Measurements from ENCODE around the gene LRP10.
"Not testable (repeated sequence)": the region's sequence is repeated elsewhere in the genome, so short reads cannot be mapped to it uniquely, and the experiment has no call there.

The LRP10 gene

GRCh38 chr14:22908601-22909000 lies 37.1 kb downstream of the LRP10 start:
- Histone ChIP-seq H3K23ac (ENCODE audit: low read length) (no peak overlapping the region), H2AFZ (ENCODE audit: insufficient read depth, low read length, poor library complexity) (no peak overlapping the region), H2BK120ac (ENCODE audit: insufficient read depth, low read length, poor library complexity) (no peak overlapping the region), H3K18ac (ENCODE audit: low read length) (no peak overlapping the region), H3K79me1 (ENCODE audit: low read length) (no peaks in the 10 kb centered on the region), H2AK5ac (ENCODE audit: low read length) (no peak overlapping the region), H3K4me2 (ENCODE audit: low read length) (no peak overlapping the region), H3K4ac (ENCODE audit: low read depth, low read length) (no peak overlapping the region), H4K91ac (ENCODE audit: low read depth, low read length) (no peak overlapping the region), H3K4me1 (ENCODE audit: control insufficient read depth in 1 of 2, insufficient read depth in 2 of 2, low read length in 2 of 2) (no peaks in the 10 kb centered on the region), H3K27me3 (ENCODE audit: insufficient read depth, low read length) (no peaks in the 10 kb centered on the region), H3K4me3 (ENCODE audit: low read depth, low read length) (peak overlapping the region; percentile 45), H3K27ac (ENCODE audit: low read depth, low read length) (no peak overlapping the region), H3K14ac (ENCODE audit: low read length) (no peak overlapping the region), H2BK5ac (ENCODE audit: low read depth, low read length, poor library complexity) (no peak overlapping the region), H4K12ac (ENCODE audit: low read depth, low read length) (no peak overlapping the region), H3K36me3 (ENCODE audit: control insufficient read depth in 1 of 2, insufficient read depth in 2 of 2, low read length in 2 of 2) (peaks cover 41 to 52% of the 10 kb centered on the region in 2 experiments), H4K8ac (ENCODE audit: low read depth, low read length) (no peak overlapping the region), H3K9ac (ENCODE audit: low read length) (no peak overlapping the region), H2BK12ac (ENCODE audit: low read length) (no peak overlapping the region), H3K79me2 (ENCODE audit: control insufficient read depth, insufficient read depth, low read length, poor library complexity) (no peaks in the 10 kb centered on the region), H3K9me3 (ENCODE audit: insufficient read depth, low read depth, low read length) (peaks cover 2% of the 10 kb centered on the region)
- WGBS (ENCODE audit: extremely low coverage, insufficient coverage, insufficient read length) = no CpG with 5 or more reads among the region's 8 CpGs
- no peak for DNase-seq

- H3K14ac ChIP-seq (ENCODE audit: low read length) = no peak overlapping the region
- no peaks in the 10 kb centered on the region for H3K79me2 ChIP-seq (ENCODE audit: control insufficient read depth, insufficient read depth, low read length, poor library complexity)
- H4K12ac ChIP-seq (ENCODE audit: low read depth, low read length) = no peak overlapping the region
- H3K4me1 ChIP-seq (ENCODE audit: control insufficient read depth in 1 of 2, insufficient read depth in 2 of 2, low read length in 2 of 2) = no peaks in the 10 kb centered on the region
- WGBS (ENCODE audit: extremely low coverage, insufficient coverage, insufficient read length) = no CpG with 5 or more reads among the region's 5 CpGs
- peaks cover 2% of the 10 kb centered on the region for H3K9me3 ChIP-seq (ENCODE audit: insufficient read depth, low read depth, low read length)
- no peak overlapping the region for H3K27ac ChIP-seq (ENCODE audit: low read depth, low read length)
- no peaks in the 10 kb centered on the region for H3K27me3 ChIP-seq (ENCODE audit: insufficient read depth, low read length)
- DNase-seq = no peak
- H2BK5ac ChIP-seq (ENCODE audit: low read depth, low read length, poor library complexity) = no peak overlapping the region
- H4K91ac ChIP-seq (ENCODE audit: low read depth, low read length) = no peak overlapping the region
- no peak overlapping the region for H3K18ac ChIP-seq (ENCODE audit: low read length)
- H3K9ac ChIP-seq (ENCODE audit: low read length) = no peak overlapping the region
- H3K23ac ChIP-seq (ENCODE audit: low read length) = no peak overlapping the region
- no peak overlapping the region for H2BK12ac ChIP-seq (ENCODE audit: low read length)
- no peak overlapping the region for H2BK120ac ChIP-seq (ENCODE audit: insufficient read depth, low read length, poor library complexity)
- H3K4me2 ChIP-seq (ENCODE audit: low read length) = no peak overlapping the region
- H3K4me3 ChIP-seq (ENCODE audit: low read depth, low read length) = no peak overlapping the region
- H3K79me1 ChIP-seq (ENCODE audit: low read length) = no peaks in the 10 kb centered on the region
- H3K4ac ChIP-seq (ENCODE audit: low read depth, low read length) = no peak overlapping the region
- H2AFZ ChIP-seq (ENCODE audit: insufficient read depth, low read length, poor library complexity) = no peak overlapping the region
- H4K8ac ChIP-seq (ENCODE audit: low read depth, low read length) = no peak overlapping the region
- peaks cover 29 to 33% of the 10 kb centered on the region in 2 experiments for H3K36me3 ChIP-seq (ENCODE audit: control insufficient read depth in 1 of 2, insufficient read depth in 2 of 2, low read length in 2 of 2)
- H2AK5ac ChIP-seq (ENCODE audit: low read length) = no peak overlapping the region
Observed at GRCh38 chr14:22910916-22911315, 39.4 kb downstream of the LRP10 start.

GRCh38 chr14:22914836-22915235 lies 43.3 kb downstream of the LRP10 start:
- H3K23ac ChIP-seq (ENCODE audit: low read length); H3K9ac ChIP-seq (ENCODE audit: low read length); H3K4me2 ChIP-seq (ENCODE audit: low read length); H2BK12ac ChIP-seq (ENCODE audit: low read length); H3K27me3 ChIP-seq (ENCODE audit: insufficient read depth, low read length); H4K12ac ChIP-seq (ENCODE audit: low read depth, low read length); H3K27ac ChIP-seq (ENCODE audit: low read depth, low read length); H3K4me1 ChIP-seq (ENCODE audit: control insufficient read depth in 1 of 2, insufficient read depth in 2 of 2, low read length in 2 of 2); H3K4ac ChIP-seq (ENCODE audit: low read depth, low read length); H4K8ac ChIP-seq (ENCODE audit: low read depth, low read length); H3K79me2 ChIP-seq (ENCODE audit: control insufficient read depth, insufficient read depth, low read length, poor library complexity); H2BK120ac ChIP-seq (ENCODE audit: insufficient read depth, low read length, poor library complexity); H3K14ac ChIP-seq (ENCODE audit: low read length); H4K91ac ChIP-seq (ENCODE audit: low read depth, low read length); H2AFZ ChIP-seq (ENCODE audit: insufficient read depth, low read length, poor library complexity); H3K4me3 ChIP-seq (ENCODE audit: low read depth, low read length); H3K36me3 ChIP-seq (ENCODE audit: control insufficient read depth in 1 of 2, insufficient read depth in 2 of 2, low read length in 2 of 2); H2BK5ac ChIP-seq (ENCODE audit: low read depth, low read length, poor library complexity); H3K9me3 ChIP-seq (ENCODE audit: insufficient read depth, low read depth, low read length); H3K18ac ChIP-seq (ENCODE audit: low read length); H2AK5ac ChIP-seq (ENCODE audit: low read length); DNase-seq; H3K79me1 ChIP-seq (ENCODE audit: low read length): not testable (repeated sequence)
- WGBS (ENCODE audit: extremely low coverage, insufficient coverage, insufficient read length) = no CpG with 5 or more reads among the region's 4 CpGs

GRCh38 chr14:22915886-22916521 lies 44.5 kb downstream of the LRP10 start:
- H3K27me3 ChIP-seq (ENCODE audit: insufficient read depth, low read length) = no peaks in the 10 kb centered on the region
- H4K91ac ChIP-seq (ENCODE audit: low read depth, low read length) = no peak overlapping the region
- peaks cover 4% of the 10 kb centered on the region for H3K79me2 ChIP-seq (ENCODE audit: control insufficient read depth, insufficient read depth, low read length, poor library complexity)

More at GRCh38 chr14:22915886-22916521, 44.5 kb downstream of the LRP10 start:
- no peak overlapping the region for H2BK120ac ChIP-seq (ENCODE audit: insufficient read depth, low read length, poor library complexity)
- no peak overlapping the region for H2BK5ac ChIP-seq (ENCODE audit: low read depth, low read length, poor library complexity)
- H3K9me3 ChIP-seq (ENCODE audit: insufficient read depth, low read depth, low read length) = no peaks in the 10 kb centered on the region
- no peak overlapping the region for H3K14ac ChIP-seq (ENCODE audit: low read length)
- H4K12ac ChIP-seq (ENCODE audit: low read depth, low read length) = no peak overlapping the region
- H2AK5ac ChIP-seq (ENCODE audit: low read length) = no peak overlapping the region
- H3K4ac ChIP-seq (ENCODE audit: low read depth, low read length) = peak overlapping the region; percentile 21
- H3K4me3 ChIP-seq (ENCODE audit: low read depth, low read length) = no peak overlapping the region
- peak in 1 of 2 donors; percentile 36 for DNase-seq
- no peak overlapping the region for H3K18ac ChIP-seq (ENCODE audit: low read length)
- no peak overlapping the region for H3K27ac ChIP-seq (ENCODE audit: low read depth, low read length)
- peaks cover 9% of the 10 kb centered on the region for H3K79me1 ChIP-seq (ENCODE audit: low read length)
- no peak overlapping the region for H3K23ac ChIP-seq (ENCODE audit: low read length)
- no peak overlapping the region for H2BK12ac ChIP-seq (ENCODE audit: low read length)
- no peak overlapping the region for H4K8ac ChIP-seq (ENCODE audit: low read depth, low read length)
- peaks cover 10 to 13% of the 10 kb centered on the region in 2 experiments for H3K36me3 ChIP-seq (ENCODE audit: control insufficient read depth in 1 of 2, insufficient read depth in 2 of 2, low read length in 2 of 2)
- H2AFZ ChIP-seq (ENCODE audit: insufficient read depth, low read length, poor library complexity) = no peak overlapping the region
- no CpG with 5 or more reads among the region's 8 CpGs for WGBS (ENCODE audit: extremely low coverage, insufficient coverage, insufficient read length)
- peaks cover 4 to 8% of the 10 kb centered on the region in 2 experiments for H3K4me1 ChIP-seq (ENCODE audit: control insufficient read depth in 1 of 2, insufficient read depth in 2 of 2, low read length in 2 of 2)
- H3K9ac ChIP-seq (ENCODE audit: low read length) = no peak overlapping the region
- H3K4me2 ChIP-seq (ENCODE audit: low read length) = no peak overlapping the region
